Renal pelvis (tissue), 4 donors: ENCODE data around the gene FBXW12. TPM values are rescaled to one million over a fixed set of nuclear protein-coding genes. Genes with fewer than 3 reads are reported as not detected.
"Not testable (repeated sequence)": the region's sequence is repeated elsewhere in the genome, so short reads cannot be mapped to it uniquely, and the experiment has no call there.

Source experiments
- DNase-seq: peaks from one replicate; pipeline ENCODE4 v3.0.0-alpha.2; 2013
- polyA plus RNA-seq, 3 donors: library from polyadenylated mRNA; unstranded; fragments of 120-200 nt; gene quantifications; one replicate each; pipeline ENCODE4 v1.2.1, GENCODE V29; 2013; ENCODE audit not compliant: insufficient read length in 3 of 3

The FBXW12 gene
- polyA plus RNA-seq, 3 donors, result 0.34 to 1.2 (median 1.1) TPM

DNA sequence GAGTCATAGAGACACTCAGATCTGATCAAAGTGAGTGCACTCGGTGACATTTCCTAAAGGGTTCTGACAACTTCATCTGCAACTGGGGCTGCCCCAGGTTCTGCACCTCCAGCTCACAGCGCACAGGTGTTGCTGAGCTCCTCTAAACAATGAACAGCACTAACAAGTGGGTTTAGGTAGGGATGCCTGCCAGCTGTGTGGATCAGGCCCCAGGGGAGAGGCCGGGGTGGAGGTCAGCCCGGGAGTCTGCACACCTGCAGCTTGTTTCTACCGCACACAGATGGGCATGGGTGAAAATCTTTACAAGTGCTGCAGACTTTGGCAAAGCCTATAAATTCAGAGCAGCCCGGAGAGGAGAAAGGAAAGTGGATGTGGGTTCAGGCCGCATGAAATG is 355 bp downstream of the FBXW12 start:
- DNase-seq, result no peak

DNA sequence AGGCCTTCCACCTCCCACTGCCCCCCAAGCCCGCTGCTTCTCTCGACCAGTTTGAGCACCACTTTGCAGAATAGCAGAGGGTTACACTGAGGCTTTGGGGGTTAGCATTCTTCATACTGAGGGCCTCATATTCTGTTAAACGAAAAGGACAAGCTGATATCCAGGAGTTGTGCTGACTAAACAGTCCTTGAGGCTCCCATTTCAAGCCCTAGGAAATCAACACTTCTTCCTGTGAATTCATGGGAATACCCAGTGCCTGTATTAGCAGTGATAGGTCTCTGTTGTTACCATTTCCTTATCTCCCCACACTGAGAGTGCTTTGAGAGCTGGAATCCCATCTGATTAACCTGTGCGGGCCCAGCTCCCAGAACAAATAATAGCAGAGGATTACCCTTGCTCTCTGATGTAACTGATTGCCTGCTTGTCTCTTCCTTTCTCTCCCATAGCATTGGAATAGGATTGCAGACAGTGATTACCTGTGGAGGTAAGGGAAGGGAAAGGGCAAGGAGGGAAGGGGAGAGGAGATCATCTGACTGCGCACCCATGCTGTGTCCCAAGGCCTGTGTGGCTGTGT is 930 bp downstream of the FBXW12 start:
- no peak for DNase-seq

DNA sequence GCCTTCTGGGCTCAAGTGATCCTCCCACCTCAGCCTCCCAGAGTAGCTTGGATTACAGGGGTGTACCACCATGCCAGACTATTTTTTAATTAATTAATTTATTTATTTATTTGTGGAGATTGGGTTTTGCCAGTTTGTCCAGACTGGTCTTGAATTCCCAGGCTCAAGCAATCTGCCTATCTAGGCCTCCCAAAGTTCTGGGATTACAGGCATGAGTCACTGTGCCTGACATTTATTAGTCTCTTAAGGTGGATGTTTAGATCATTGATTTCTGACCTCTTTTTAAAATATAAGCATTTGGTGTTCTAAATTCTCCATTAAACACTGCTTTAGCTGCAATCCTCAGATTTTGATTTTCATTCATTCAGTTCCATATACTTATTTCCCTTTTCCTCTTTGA is 15.6 kb downstream of the FBXW12 start:
- DNase-seq, result no peak

DNA sequence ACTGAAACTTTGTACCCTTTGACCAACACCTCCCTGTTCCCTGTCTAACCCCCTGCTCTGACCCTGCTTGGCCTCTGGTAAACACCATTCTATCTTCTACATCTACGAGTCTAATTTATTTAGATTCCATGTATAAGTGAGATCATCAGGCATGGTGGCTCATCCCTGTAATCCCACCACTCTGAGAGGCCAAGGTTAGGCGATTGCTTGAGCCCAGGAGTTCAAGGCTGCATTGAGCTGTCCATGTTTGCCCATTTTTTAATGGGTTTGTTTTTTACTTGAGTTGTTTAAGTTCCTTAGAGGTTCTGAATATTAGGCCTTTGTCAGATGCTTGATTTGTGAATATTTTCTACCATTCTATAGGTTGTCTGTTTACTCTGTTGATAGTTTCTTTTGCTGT is 16.9 kb downstream of the FBXW12 start:
- no peak for DNase-seq

DNA sequence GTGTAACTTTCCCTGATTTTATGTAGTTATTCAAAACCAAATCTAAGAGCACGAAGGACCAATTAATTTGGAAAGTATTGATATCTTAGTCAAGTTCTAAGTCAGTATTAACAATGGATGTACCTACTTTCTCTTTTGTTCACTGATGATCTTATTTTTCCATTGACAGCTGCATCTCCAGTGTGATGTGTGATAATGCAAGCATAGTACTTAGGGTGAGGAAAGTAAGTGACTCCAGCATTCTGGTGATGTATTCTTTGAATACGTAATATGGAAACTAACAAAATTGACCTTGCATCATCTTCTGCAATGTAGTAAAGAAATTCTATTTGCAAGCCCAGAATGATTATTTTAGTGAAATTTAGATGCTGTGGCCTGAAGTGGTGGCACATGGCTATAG is 22.4 kb downstream of the FBXW12 start:
- DNase-seq, result no peak

DNA sequence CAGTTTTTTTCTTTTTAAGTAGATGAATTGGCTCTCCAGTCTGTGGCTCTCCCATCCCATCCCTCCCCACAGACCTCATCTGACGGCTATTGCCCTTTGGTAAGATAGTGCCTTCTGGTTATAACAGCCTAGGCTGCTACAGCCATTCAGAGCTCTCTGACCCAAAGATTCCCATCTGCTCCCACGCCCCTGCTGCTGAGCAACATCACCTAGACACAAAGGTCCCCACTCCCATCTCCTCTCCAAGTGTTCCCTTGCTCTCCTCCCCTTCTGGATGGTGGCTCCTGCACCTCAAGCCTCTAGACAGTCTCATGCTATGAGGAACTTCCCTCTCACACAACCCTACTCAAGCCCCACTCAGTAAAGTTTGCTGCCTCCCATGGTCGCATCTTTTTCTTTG is 23.7 kb downstream of the FBXW12 start:
- DNase-seq, result no peak

DNA sequence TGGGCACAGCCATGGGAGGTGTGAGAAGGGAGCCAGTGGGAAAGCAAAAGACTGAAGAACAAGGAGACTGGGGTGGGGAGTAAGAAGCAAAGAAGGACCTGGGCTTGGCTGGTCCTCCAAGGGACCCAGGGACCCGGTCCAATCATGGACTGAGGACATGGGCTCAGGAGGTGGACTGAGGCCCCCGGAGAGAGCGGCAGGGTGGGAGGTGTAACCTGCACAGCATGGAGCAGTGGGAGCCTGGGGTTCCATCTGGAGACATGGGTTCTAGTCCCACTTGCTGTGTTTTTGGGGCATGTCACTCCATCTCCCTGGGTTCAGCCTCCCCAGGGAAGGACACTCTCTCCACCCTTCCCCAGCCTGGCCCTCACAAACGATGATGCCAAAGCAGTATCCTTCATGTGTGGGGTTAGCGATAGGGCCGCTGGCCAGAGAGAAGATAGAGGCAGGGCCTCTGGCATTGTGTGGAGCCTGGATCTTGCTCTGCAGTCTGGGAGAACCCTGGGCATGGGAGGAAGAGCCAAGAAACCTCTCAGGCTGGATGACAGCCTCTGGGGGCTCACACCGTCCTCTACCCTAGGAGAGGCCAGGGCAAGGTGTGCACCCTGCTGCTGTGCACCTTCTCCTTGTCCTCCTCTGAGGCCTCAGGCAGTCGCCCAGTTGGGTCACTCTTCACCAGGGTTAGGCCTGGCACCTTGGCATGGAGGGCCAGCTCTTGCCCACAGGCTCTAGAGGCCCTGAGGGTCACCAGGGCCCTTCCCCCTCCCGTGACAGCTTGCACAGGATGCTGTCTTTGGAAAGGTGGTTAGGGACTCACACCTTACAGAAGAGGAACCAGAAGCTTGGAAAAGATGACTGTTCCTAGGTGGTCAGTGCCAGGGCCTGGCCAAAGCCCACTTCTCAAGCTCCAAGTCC is 26.0 kb downstream of the FBXW12 start:
- DNase-seq, result no peak

DNA sequence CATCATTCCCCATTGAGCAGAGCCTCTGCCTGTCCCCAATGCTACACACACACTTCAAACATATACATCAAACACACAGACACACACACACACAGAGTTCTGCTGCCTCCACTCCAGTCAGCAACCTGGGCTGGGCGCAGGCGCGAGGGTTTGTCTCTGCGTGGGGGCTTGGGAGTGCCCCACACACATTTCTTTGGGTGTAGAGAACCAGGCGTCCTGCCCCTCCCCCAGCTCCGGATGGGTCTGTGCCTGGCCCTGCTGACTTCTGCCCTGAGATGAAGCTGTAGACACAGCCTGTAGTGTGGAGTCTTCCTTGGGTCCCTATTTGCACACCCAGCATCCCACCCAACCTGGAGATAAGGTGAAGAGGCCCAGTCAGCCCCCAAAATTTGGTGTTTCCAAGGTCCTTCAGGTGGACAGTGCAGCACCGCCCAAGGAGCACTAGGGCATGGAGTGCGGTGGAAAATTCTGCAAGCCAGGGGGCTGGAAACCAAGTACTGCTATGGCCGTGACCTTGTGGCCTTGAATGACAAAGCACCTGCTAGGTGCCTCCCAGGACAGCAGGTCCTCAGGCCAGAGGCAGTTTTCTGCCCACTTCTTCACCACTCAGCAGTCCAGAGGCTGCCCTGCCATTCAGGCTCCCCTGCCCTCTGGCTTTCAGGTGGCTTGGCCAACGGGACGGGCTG is 26.8 kb downstream of the FBXW12 start:
- no peak for DNase-seq

DNA sequence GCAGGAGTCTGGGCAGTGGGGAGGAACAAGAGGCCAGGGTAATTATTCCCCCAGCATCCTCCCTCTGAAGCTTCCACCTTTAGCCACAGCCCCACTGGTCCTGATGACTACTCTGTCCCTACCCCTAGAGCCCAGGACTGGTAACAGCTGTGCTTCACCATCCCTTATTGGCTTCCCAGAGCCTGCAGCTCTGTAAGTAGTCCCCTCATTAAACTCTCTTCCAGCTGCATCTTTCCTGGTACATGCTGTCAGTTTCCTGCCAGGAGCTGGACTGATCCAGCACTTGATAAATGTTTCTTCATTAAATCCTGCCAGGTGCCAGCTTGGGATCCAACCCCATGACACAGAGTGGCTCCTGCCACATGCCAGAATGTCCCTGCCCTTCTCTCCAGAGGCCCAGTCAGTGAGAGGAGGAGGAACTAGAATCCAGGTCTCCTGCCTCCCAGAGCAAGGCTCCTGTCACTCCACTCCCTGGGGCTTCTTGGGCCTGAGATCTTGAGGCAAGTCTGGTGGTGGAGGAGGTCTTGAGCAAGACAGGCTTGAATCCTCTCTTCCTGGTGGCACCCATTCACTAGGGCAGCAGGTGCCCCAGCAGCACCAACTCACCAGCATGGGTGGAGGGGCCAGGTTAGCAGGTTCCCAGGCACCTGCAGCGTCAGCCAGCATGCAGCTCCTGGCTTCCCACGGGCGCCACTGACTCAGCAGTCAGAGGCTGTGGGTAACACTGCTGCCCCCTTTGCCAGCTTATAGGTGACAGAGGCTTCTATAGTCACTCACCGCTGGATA is 27.6 kb downstream of the FBXW12 start:
- DNase-seq, result no peak

DNA sequence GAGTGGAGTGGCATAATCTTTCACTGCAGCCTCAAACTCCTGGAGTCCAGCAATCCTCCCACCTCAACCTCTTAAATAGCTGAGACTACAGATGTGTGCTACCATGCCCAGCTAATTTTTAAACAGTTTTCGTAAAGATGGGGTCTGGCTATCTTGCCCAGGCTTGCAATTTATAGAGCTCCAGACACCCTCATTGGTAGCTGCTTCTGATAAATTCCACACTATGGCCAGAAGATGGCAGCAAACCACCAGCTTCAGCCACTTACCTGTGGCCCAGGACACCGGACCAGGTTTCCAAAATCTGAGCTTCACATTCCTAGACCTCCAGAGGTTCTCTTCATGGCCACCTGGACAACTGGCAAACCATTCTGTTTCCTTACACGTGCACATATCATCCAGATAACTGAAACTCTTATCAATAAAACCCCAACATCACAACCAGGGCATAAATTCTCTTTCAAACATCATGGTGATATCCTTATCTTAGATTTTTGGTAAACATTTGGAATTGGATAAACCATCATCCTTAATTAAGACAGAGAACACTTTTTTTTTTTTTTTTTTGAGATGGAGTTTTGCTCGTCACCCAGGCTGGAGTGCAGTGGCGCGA is 28.9 kb downstream of the FBXW12 start:
- peak; percentile 70 for DNase-seq

DNA sequence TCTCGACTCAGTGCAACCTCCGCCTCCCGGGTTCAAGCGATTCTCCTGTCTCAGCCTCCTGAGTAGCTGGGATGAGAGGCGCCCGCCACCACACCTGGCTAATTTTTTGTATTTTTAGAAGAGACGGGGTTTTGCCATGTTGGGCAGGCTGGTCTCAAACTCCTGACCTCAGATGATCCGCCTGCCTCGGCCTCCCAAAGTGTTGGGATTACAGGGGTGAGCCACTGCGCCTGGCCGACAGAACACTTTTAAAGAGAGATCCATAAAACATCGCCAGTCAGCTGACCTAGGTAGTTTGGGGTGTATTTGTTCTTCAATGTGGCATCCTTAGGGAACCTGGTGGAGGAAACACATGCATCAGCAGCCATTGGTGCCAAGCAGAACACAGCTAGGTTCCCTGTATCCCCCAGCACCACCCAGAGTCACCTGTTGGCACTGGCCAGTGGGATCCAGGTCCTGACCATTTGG is 29.4 kb downstream of the FBXW12 start:
- not testable (repeated sequence) for DNase-seq

DNA sequence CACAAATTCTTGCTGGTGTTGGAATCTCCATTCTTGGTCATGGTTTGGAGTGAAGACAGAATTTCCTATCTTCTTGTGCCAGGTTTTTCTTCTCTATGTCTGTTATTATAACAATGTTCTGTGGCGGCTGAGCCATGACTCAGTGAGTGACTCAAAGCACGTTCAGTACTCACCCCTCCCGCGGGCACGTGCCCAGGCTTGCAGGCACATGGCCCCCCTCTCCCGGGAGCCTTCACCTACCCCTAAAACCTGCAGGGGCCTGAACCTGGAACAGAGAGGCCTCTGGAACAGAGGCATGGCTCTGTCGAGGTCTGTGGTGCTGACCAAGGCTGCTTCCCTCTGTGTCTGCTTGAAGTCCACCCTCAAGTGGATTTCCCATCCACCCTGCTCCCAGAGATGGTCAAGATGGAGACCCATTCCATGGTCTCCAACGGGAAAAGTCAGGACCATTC is 30.3 kb downstream of the FBXW12 start:
- DNase-seq, result no peak

DNA sequence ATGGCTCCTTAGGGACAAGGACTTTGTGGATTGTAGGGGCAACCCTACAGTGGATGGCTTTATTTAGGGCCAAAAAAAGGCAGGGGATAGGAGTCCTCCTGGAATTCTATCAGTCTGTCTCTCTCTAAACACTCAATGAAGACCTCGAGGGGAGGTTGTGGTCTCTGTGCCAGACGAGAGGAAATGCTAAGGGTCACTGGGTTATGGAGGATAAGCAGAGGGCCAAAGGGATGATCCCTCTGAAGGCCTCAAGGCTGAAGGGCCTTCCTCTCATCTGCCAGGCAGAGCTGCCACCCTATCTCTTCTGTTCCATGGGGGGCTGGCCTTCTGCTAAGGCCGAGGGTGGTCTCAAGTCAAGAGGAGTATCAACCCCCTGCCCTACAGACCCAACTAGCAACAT is 30.9 kb downstream of the FBXW12 start:
- no peak for DNase-seq

DNA sequence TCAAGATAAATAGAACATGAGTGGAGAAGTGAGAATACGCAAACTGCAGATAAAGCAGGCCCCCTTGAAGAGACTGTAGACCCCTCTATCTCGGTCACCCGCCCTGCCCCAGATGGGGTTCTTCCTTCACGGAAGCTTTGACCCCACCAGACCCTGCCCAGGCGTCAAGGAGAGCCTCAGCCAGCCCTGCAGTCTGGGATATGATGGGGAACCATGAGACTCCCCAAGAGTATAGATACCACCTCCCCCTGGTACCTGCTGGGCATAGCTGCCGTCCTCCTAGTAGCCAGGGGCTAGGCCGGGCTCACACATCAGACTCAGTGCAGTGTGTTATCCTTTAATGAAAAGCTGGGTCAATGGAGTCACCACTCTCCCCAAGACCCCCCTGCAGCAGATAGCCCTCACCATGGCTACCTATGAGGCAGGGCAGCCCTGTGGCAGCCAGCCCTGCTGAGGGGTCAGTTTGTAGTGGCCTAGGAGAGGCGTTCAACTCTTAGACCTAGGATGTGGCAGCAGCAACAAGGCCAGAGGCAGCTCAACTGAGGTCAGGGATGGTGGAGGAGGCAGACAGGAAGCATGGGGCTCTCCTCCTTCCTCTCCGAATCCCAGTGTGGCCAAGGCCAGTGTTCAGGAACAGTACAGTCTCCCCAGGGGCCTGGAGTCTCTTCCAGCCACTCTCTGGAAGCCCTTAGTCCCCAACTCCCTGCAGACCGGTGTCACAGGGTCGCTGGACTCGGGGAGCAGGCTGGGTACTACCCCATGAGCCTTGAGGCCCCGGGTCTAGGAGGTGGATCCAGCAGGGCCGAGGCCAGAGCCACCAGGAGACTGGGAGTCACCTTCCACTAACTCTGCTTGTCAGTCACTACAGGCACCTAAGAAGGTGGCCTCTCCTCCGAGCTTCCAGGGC is 31.8 kb downstream of the FBXW12 start:
- DNase-seq, result no peak

DNA sequence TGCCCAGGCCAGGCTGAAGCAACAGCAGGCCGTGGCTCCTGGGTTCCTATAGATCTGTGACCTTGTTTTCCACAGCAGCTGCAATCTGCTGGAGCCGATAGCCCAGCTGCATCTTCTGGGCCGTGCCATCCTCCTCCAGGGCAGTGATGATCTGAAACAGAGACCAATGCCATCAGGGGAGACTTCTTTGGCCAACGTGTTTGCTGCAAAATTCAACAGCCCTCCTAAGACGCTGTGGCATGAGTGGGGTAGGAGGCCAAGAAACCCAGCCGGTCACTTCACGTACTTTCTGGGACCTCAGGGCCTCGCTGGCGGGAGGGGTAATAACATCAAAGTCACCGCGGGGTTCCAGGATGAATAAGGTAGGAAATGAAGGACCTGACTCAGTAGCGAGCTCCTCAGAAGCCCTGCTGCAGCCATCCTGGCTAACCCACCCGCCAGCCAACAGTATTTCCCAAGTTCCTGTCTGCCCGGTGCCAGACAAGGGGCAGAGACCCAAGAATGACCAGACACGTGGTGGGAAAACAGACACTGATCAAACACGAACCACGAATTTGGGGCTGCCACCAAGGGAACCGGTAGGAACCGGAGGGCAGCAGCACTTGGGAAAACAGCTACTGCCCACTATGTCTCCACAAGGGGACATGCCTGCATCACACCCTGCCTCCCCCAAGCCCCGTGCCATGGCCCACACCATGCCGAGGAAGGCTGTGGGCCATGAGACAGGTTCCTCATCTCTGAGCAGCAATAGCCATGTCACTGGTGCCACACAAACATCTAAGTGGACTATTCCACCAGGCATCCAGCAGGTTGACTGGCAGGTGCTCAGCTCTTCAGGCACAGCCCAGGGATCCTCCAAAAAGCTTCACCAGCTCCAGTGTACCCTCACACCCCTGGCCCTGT is 32.7 kb downstream of the FBXW12 start:
- DNase-seq, result no peak

DNA sequence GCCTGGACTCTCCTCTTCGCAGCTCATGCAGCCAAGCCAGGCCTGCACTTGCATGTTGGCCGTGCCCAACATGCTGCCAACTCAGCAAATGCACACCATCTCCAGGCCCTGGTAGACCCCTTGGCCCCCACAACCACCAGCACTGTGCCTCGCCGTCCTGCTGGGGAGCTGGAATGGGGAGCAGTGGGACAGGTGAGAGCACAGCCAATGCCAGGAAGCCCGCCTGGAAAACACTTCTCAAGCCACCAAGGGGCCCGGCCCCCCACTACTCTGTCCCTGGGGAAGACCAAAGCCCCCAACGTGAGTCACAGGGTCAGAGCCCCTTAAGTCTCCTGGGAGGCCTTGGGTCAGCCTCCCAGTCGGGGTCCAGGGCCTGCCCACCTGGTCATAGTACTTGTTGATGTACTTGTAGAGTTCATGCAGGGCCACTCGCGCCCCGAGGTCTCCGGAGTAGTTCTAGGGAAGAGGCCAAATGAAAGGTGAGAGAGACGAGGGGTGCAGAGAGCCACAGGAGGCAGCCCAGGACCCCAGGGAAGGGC is 33.4 kb downstream of the FBXW12 start:
- no peak for DNase-seq

DNA sequence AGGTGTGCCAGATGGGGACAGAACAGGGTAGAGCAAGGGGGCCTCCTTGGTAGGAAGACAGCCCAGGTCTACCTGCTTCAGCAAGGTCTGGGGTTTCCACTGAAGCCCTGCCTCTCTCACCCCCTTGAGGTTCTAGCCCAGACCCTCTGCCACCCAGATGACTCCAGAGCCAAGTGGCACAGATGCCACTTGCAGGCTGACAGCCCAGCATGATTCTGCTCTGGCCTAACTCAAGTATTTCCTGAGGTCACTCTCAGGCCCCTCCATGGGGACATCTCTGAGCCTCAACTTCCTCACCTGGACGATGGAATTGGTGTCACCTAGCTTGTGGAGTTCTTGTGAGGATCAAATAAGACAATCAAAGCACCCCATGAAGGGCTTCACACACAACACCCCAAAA is 34.0 kb downstream of the FBXW12 start:
- DNase-seq, result no peak

DNA sequence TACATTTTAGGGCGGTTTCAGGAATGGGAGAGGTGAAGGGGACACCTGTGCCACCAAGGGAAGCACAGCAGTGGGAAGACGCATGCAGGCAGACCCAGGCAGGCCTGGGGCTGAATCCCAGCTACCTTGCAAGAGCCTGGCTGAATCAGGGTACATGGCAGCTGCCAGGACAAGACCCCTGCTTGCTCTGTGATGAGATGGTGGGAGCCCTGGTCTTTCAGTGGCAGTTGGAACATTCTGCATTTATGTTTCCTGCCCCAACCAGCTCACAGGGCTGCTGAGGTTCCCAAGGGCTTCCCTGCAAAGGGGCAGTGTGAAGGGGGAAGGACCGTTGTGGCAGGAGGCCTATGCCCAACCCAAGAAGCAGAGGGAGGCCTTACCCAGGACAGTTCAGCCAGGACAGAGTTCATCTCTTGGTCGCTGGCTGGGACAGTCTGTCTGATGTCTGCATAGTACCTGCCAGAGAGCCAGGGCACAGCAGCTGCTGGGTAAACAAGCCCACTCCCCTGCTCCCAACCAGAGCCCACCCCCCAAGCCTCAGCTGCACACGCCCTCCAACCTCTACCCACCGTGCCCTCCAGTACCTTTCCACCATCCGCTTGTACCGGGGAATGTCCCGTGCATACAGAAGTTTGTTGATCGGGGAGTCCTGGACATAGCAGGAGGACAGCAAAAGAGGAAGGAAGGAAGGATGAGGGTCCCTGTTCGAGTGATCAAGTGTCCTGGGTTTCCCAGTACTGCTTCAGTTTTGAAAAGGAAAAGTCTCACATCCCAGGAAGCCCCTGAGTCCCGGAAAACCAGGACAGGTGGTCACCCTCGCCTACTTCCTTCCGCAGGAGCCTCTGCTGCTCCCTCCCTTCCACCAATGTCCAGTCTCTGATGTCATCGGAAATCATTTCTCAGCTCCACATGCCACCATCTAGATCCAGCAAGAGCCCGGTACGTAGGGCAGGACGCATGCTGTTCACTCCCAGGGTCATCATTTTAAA is 34.7 kb downstream of the FBXW12 start:
- DNase-seq, result no peak
